ENCODE data around the gene MED25. TPM values are rescaled to one million over a fixed set of nuclear protein-coding genes. Genes with fewer than 3 reads are reported as not detected.
A peak's percentile ranks its signal among the peaks of the same experiment; 100 is the strongest.

Gene MED25
- total RNA-seq, 4 donors from 2014 or later: 16.9 to 27.7 (median 23.9) TPM

GRCh38 chr19:49795615-49796014 lies 22.5 kb upstream of the MED25 start:
- Histone ChIP-seq H3K36me3 (peaks cover 51 to 100% (median 67%) of the 10 kb centered on the region in 3 donors), H3K4me3 (no peak overlapping the region), H3K4me1 (peaks cover 0 to 12% (median 0%) of the 10 kb centered on the region in 3 donors), H3K27ac (no peak overlapping the region), H3K27me3 (no peaks in the 10 kb centered on the region), H3K9me3 (no peaks in the 10 kb centered on the region)
- intact Hi-C loops (cut with DNase I): no loop called here
- WGBS, 2 donors: 92 to 93% methylated on average over 8 to 10 of the region's 20 CpGs
- TF ChIP-seq POLR2A (IDR thresholded peaks at IDR 0.05): no peak
- TF ChIP-seq, protein P1, sequence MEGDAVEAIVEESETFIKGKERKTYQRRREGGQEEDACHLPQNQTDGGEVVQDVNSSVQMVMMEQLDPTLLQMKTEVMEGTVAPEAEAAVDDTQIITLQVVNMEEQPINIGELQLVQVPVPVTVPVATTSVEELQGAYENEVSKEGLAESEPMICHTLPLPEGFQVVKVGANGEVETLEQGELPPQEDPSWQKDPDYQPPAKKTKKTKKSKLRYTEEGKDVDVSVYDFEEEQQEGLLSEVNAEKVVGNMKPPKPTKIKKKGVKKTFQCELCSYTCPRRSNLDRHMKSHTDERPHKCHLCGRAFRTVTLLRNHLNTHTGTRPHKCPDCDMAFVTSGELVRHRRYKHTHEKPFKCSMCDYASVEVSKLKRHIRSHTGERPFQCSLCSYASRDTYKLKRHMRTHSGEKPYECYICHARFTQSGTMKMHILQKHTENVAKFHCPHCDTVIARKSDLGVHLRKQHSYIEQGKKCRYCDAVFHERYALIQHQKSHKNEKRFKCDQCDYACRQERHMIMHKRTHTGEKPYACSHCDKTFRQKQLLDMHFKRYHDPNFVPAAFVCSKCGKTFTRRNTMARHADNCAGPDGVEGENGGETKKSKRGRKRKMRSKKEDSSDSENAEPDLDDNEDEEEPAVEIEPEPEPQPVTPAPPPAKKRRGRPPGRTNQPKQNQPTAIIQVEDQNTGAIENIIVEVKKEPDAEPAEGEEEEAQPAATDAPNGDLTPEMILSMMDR (IDR thresholded peaks at IDR 0.05): no peak
- no peak for DNase-seq

- no peak for DNase-seq
- TF ChIP-seq, protein P1 (IDR thresholded peaks at IDR 0.05): no peak
- no peak for TF ChIP-seq POLR2A (IDR thresholded peaks at IDR 0.05)
- 88 to 100% methylated on average over 1 to 6 of the region's 11 CpGs for WGBS, 2 donors
- no peaks in the 10 kb centered on the region for H3K9me3 ChIP-seq
- H3K4me3 ChIP-seq: no peak overlapping the region
- peaks cover 0 to 17% (median 0%) of the 10 kb centered on the region in 3 donors for H3K4me1 ChIP-seq
- intact Hi-C loops (cut with DNase I): no loop called here
- peaks cover 42 to 100% (median 75%) of the 10 kb centered on the region in 3 donors for H3K36me3 ChIP-seq
- H3K27me3 ChIP-seq: no peaks in the 10 kb centered on the region
- no peak overlapping the region for H3K27ac ChIP-seq
Measured at GRCh38 chr19:49798574-49798973, 19.5 kb upstream of the MED25 start.

GRCh38 chr19:49799271-49799797 lies 18.8 kb upstream of the MED25 start:
- H3K4me1 ChIP-seq: peaks cover 0 to 17% (median 0%) of the 10 kb centered on the region in 3 donors
- 94% methylated on average over 5 of the region's 28 CpGs; no CpG with 5 or more reads in 1 of the 2 donors for WGBS, 2 donors
- H3K9me3 ChIP-seq: no peaks in the 10 kb centered on the region
- peaks cover 43 to 100% (median 76%) of the 10 kb centered on the region in 3 donors for H3K36me3 ChIP-seq
- no peak for DNase-seq
- no peak overlapping the region for H3K4me3 ChIP-seq
- intact Hi-C loops (cut with DNase I): no loop called here
- no peaks in the 10 kb centered on the region for H3K27me3 ChIP-seq
- H3K27ac ChIP-seq: no peak overlapping the region
- TF ChIP-seq, protein P1 (IDR thresholded peaks at IDR 0.05): no peak
- TF ChIP-seq POLR2A (IDR thresholded peaks at IDR 0.05): no peak

DNA sequence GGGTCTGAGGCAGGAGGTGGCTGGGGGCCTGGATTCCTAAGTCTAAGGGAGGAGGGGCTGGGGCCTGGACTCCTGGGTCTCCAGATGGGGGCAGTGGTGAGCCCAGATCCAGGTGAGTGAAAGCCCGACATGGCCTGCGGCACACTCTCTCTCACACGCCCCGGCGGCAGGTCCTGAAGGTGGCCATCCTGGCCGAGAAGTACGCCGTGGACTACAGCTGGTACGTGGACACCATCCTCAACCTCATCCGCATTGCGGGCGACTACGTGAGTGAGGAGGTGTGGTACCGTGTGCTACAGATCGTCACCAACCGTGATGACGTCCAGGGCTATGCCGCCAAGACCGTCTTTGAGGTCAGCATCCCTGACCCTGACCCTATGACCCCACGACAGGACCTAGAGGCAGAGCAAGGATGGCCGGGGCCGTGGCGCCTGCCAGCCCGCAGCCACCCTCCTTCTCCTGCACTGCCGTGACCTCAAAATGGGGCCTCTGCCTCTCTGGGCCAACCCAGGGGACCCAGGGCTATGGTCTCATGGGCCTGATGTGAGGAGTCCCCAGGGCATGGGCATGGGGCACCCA lies 18.2 kb upstream of the MED25 start:
- intact Hi-C loops (cut with DNase I): no loop called here
- Histone ChIP-seq H3K36me3 (peaks cover 43 to 100% (median 75%) of the 10 kb centered on the region in 3 donors), H3K27me3 (no peaks in the 10 kb centered on the region), H3K27ac (no peak overlapping the region), H3K4me1 (peaks cover 0 to 17% (median 0%) of the 10 kb centered on the region in 3 donors), H3K4me3 (no peak overlapping the region), H3K9me3 (no peaks in the 10 kb centered on the region)
- WGBS, 2 donors: 94% methylated on average over 9 of the region's 25 CpGs; no CpG with 5 or more reads in 1 of the 2 donors
- no peak for DNase-seq
- no peak for TF ChIP-seq POLR2A (IDR thresholded peaks at IDR 0.05)
- TF ChIP-seq, protein P1 (IDR thresholded peaks at IDR 0.05): peak in 1 of 6 experiments; percentile 8

DNA sequence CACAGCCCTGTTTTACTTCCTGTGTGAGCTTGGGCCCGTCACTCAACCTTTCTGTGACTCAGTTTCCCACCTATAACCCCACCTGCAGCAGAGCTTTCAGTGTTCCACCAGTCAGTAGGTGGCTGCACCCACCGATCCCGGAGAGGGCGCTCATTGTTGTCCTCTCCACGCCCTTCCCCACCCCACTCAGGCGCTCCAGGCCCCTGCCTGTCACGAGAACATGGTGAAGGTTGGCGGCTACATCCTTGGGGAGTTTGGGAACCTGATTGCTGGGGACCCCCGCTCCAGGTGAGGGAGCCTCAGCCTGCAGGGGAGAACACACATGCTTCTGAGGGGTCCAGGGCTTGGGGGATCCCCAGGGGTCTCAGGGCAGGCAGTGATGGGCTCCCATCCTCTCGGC lies 17.3 kb upstream of the MED25 start:
- H3K4me1 ChIP-seq: peaks cover 0 to 17% (median 0%) of the 10 kb centered on the region in 3 donors
- no peak overlapping the region for H3K27ac ChIP-seq
- DNase-seq: no peak
- H3K4me3 ChIP-seq: no peak overlapping the region
- TF ChIP-seq, protein P1 (IDR thresholded peaks at IDR 0.05): no peak
- no peak for TF ChIP-seq POLR2A (IDR thresholded peaks at IDR 0.05)
- WGBS, 2 donors: 83% methylated on average over 7 of the region's 10 CpGs; no CpG with 5 or more reads in 1 of the 2 donors
- intact Hi-C loops (cut with DNase I): no loop called here
- H3K27me3 ChIP-seq: no peaks in the 10 kb centered on the region
- H3K36me3 ChIP-seq: peaks cover 36 to 100% (median 66%) of the 10 kb centered on the region in 3 donors
- H3K9me3 ChIP-seq: no peaks in the 10 kb centered on the region
